ENCODE measurements around the gene UTP3. TPM values are rescaled to one million over a fixed set of nuclear protein-coding genes. Genes with fewer than 3 reads are reported as not detected.

The UTP3 gene
- total and polyA plus RNA-seq, 2 donors (not counting 3 experiments of a cell fraction or from before 2014, with no cell fraction given) = 8.7 to 32.8 TPM

GRCh38 chr4:70676554-70677090 is 11.7 kb upstream of the UTP3 start:
- no peak for DNase-seq (ENCODE audit: low read depth, low spot score)
- Histone ChIP-seq H3K27ac (ENCODE audit: insufficient read depth, low read depth, low read length) (no peak overlapping the region), H3K4me2 (ENCODE audit: insufficient read depth, low read length) (no peak overlapping the region), H3K9ac (replicated peaks; ENCODE audit: extremely low read depth, insufficient read depth, low read length) (no peak overlapping the region), H4K20me1 (replicated peaks; ENCODE audit: control insufficient read depth, extremely low read depth, insufficient read depth, low read length) (no peaks in the 10 kb centered on the region), H3K4me1 (ENCODE audit: control insufficient read depth, extremely low read depth, insufficient read depth, low read length) (no peaks in the 10 kb centered on the region), H3K9me1 (replicated peaks; ENCODE audit: control insufficient read depth, extremely low read depth, insufficient read depth, low read length) (no peaks in the 10 kb centered on the region), H3K4me3 (replicated peaks in 1 of 3; ENCODE audit: insufficient read depth in 1 of 3, low read depth in 1 of 3, low read length in 3 of 3) (no peak overlapping the region), H3K9me3 (replicated peaks; ENCODE audit: control insufficient read depth, insufficient read depth, low read length) (no peaks in the 10 kb centered on the region), H2AFZ (ENCODE audit: low read depth, low read length) (no peak overlapping the region), H3K79me2 (ENCODE audit: control insufficient read depth, insufficient read depth, low read length) (no peaks in the 10 kb centered on the region), H3K36me3 (ENCODE audit: control insufficient read depth in 2 of 2, extremely low read depth in 1 of 2, insufficient read depth in 2 of 2, low read length in 2 of 2) (no peaks in the 10 kb centered on the region), H3K27me3 (ENCODE audit: control insufficient read depth in 2 of 2, insufficient read depth in 2 of 2, low read length in 2 of 2) (peaks cover 0 to 2% of the 10 kb centered on the region in 2 experiments)
- no TSS peak for BruUV-seq (replicated peaks)
- dilution Hi-C loops (cut with MboI; ENCODE audit: extremely low pct_ligation_motif_present, low sequenced_read_pairs) = no loop called here
- ChIA-PET CTCF (interaction anchor here (0.8 to 1.2 kb wide), 3 partner anchors 11 to 333 kb away, joined by 3 to 4 read pairs (median 3); no protein-coding TSS in a partner anchor), POLR2A (no interaction called here)
- no peak for TF ChIP-seq GATA2 (IDR thresholded peaks at IDR 0.05; ENCODE audit: insufficient read depth, insufficient read length, low read depth, low read length)
- FAIRE-seq = no peak
- intact Hi-C loops (cut with micrococcal nuclease) = no loop called here

DNA sequence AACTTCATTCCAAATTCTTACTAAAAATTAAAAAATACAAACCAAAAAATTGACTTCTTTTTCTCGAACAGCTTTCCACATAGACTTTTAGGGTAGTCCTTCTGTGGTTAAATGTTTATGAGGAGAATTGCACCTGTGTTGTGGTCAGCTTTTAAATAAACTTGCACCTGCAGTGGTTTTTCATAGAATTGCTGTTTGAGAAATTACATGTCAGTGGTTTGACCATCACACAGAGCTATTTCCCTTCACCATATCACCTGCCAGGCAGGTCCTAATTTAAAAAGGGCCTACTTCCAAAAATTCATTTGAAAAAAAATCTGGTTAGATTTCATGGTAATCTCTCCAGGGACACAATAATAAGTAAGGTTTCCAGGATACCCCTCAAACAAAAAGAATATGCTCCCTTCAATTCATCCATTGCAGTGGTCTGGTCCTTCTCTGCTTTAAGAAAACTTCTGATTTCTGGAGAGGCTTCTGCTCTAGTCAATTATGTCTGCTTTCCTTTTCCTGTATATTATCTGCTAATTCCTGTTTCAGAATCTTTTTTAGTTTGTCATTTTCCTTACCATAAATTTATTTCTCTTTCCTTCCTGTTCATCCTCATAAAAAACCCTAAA is 9.8 kb upstream of the UTP3 start:
- no peak for FAIRE-seq
- Histone ChIP-seq H3K79me2 (ENCODE audit: control insufficient read depth, insufficient read depth, low read length) (no peaks in the 10 kb centered on the region), H3K4me3 (replicated peaks in 1 of 3; ENCODE audit: insufficient read depth in 1 of 3, low read depth in 1 of 3, low read length in 3 of 3) (no peak overlapping the region), H3K9ac (replicated peaks; ENCODE audit: extremely low read depth, insufficient read depth, low read length) (no peak overlapping the region), H3K9me1 (replicated peaks; ENCODE audit: control insufficient read depth, extremely low read depth, insufficient read depth, low read length) (no peaks in the 10 kb centered on the region), H3K4me1 (ENCODE audit: control insufficient read depth, extremely low read depth, insufficient read depth, low read length) (no peaks in the 10 kb centered on the region), H3K27ac (ENCODE audit: insufficient read depth, low read depth, low read length) (no peak overlapping the region), H3K9me3 (replicated peaks; ENCODE audit: control insufficient read depth, insufficient read depth, low read length) (no peaks in the 10 kb centered on the region), H2AFZ (ENCODE audit: low read depth, low read length) (no peak overlapping the region), H3K27me3 (ENCODE audit: control insufficient read depth in 2 of 2, insufficient read depth in 2 of 2, low read length in 2 of 2) (peaks cover 0 to 2% of the 10 kb centered on the region in 2 experiments), H3K4me2 (ENCODE audit: insufficient read depth, low read length) (no peak overlapping the region), H3K36me3 (ENCODE audit: control insufficient read depth in 2 of 2, extremely low read depth in 1 of 2, insufficient read depth in 2 of 2, low read length in 2 of 2) (no peaks in the 10 kb centered on the region), H4K20me1 (replicated peaks; ENCODE audit: control insufficient read depth, extremely low read depth, insufficient read depth, low read length) (no peaks in the 10 kb centered on the region)
- ChIA-PET CTCF (interaction anchor here (1.1 to 1.4 kb wide), 2 partner anchors 25 to 331 kb away, joined by 5 to 6 read pairs; no protein-coding TSS in a partner anchor), POLR2A (no interaction called here)
- intact Hi-C loops (cut with micrococcal nuclease) (no loop called here), dilution Hi-C loops (cut with MboI; ENCODE audit: extremely low pct_ligation_motif_present, low sequenced_read_pairs) (no loop called here)
- TF ChIP-seq, protein P1, sequence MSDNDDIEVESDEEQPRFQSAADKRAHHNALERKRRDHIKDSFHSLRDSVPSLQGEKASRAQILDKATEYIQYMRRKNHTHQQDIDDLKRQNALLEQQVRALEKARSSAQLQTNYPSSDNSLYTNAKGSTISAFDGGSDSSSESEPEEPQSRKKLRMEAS (IDR thresholded peaks at IDR 0.05; ENCODE audit: insufficient read depth, insufficient read length) = no peak
- TF ChIP-seq POLR2AphosphoS5 (IDR thresholded peaks at IDR 0.05; ENCODE audit: insufficient read depth, low read depth, low read length) = no peak
- no peak for TF ChIP-seq GATA2 (IDR thresholded peaks at IDR 0.05; ENCODE audit: insufficient read depth, insufficient read length, low read depth, low read length)
- TF ChIP-seq FOS (IDR thresholded peaks at IDR 0.05; ENCODE audit: borderline replicate concordance, insufficient read depth, low read length) = no peak
- TF ChIP-seq EZH2 (IDR thresholded peaks at IDR 0.05; ENCODE audit: borderline replicate concordance, low read depth, low read length, severe bottlenecking) = no peak
- no peak for TF ChIP-seq JUN (IDR thresholded peaks at IDR 0.05; ENCODE audit: borderline replicate concordance, insufficient read depth, insufficient read length, low read depth)
- no peak for TF ChIP-seq POLR2A (IDR thresholded peaks at IDR 0.05; ENCODE audit: low read depth, low read length)
- no peak for TF ChIP-seq CTCF (IDR thresholded peaks at IDR 0.05; ENCODE audit: extremely low read depth in 1 of 2, insufficient read depth in 1 of 2, low read depth in 1 of 2, low read length in 2 of 2)
- no peak for TF ChIP-seq MYC (IDR thresholded peaks at IDR 0.05; ENCODE audit: low read depth, low read length)
- no TSS peak for BruUV-seq (replicated peaks)
- DNase-seq (ENCODE audit: low read depth, low spot score) = no peak

Measured in endothelial cell of umbilical vein (primary cell).